Body of pancreas (tissue), 4 donors: ENCODE results near the gene GLYAT. TPM values are rescaled to one million over a fixed set of nuclear protein-coding genes. Genes with fewer than 3 reads are reported as not detected.
A peak's percentile ranks its signal among the peaks of the same experiment; 100 is the strongest.
"Not testable (repeated sequence)": the region's sequence is repeated elsewhere in the genome, so short reads cannot be mapped to it uniquely, and the experiment has no call there.

Experiments used
- ATAC-seq: fragments of 150-250 bp; one replicate; pipeline ENCODE4 v1.9.1; 2016
- DNase-seq, 4 donors: peaks; one replicate each; pipeline ENCODE4 v3.0.0-alpha.2; 2019
- H3K27ac ChIP-seq, 4 donors: fragments of 200-600 bp; sonication (generic); 1 replicate in 3 of 4; 2 replicates in 1 of 4; pipeline versions ENCODE4 v1.5.1 to v1.6.1; 2016 to 2019; ENCODE audit warnings: mild to moderate bottlenecking in 1 of 4, mixed read lengths in 1 of 4, moderate library complexity in 1 of 4
- H3K27me3 ChIP-seq, 2 donors: fragments of 200-600 bp; sonication (generic); one replicate each; pipeline ENCODE4 v1.6.0; 2016; ENCODE audit warnings: mild to moderate bottlenecking in 1 of 2
- H3K36me3 ChIP-seq, 2 donors: fragments of 200-600 bp; sonication (generic); replicated peaks in 1 of 2; 2 replicates each; pipeline ENCODE4 v1.5.1; 2016; ENCODE audit warnings: low read depth in 2 of 2; ENCODE audit not compliant: insufficient read depth in 1 of 2
- H3K4me1 ChIP-seq: fragments of 200-600 bp; sonication (generic); one replicate; pipeline ENCODE4 v1.6.0; 2016
- H3K4me3 ChIP-seq, 2 donors: fragments of 200-600 bp; sonication (generic); 1 replicate in 1 of 2; 2 replicates in 1 of 2; pipeline ENCODE4 v1.5.1; 2016 to 2019
- H3K9me3 ChIP-seq, 3 donors: fragments of 200-600 bp; sonication (generic); 1 replicate in 2 of 3; 2 replicates in 1 of 3; pipeline ENCODE4 v1.5.1; 2016
- CTCF ChIP-seq, 7 experiments: fragments of 450-650 bp in 4 of 7; fragments of 200-600 bp in 3 of 7; sonication (generic) in 3 of 7; IDR thresholded peaks; one replicate each; pipeline ENCODE4 v1.5.1; 2016 to 2019; ENCODE audit warnings: antibody characterized with exemption in 7 of 7
- POLR2A ChIP-seq, 3 donors: fragments of 450-650 bp; IDR thresholded peaks; one replicate each; pipeline ENCODE4 v1.6.1; 2016; ENCODE audit warnings: antibody characterized with exemption in 3 of 3, mild to moderate bottlenecking in 2 of 3
- WGBS, 2 donors: methylation state at CpG; one replicate each; pipeline ENCODE4 v1.1.5; 2017; 5-methylcytosine and 5-hydroxymethylcytosine counted together
- intact Hi-C: fragments of 100-400 bp; cut with DNase I; formaldehyde crosslinking; loops from one replicate; pipeline ENCODE4 v1.15.1; 2023
- total RNA-seq, 2 donors: library from RNA; depleted of rRNA; stranded (reverse); fragments of >200 nt; gene quantifications; one replicate each; pipeline ENCODE4 v1.1.0, GENCODE V29; 2016

GLYAT gene
- total RNA-seq, 2 donors from 2014 or later = 0.99 TPM; not detected in 1

- no peaks in the 10 kb centered on the region for H3K9me3 ChIP-seq
- no peak for TF ChIP-seq CTCF (IDR thresholded peaks at IDR 0.05)
- no peak for TF ChIP-seq POLR2A (IDR thresholded peaks at IDR 0.05)
- no peak overlapping the region for H3K27ac ChIP-seq
- no peaks in the 10 kb centered on the region for H3K36me3 ChIP-seq
- no peaks in the 10 kb centered on the region for H3K4me1 ChIP-seq
- no peaks in the 10 kb centered on the region for H3K27me3 ChIP-seq
- intact Hi-C loops = no loop called here
- ATAC-seq (no peak), DNase-seq (no peak)
- WGBS, 2 donors = 67 to 72% methylated on average over 9 of the region's 9 CpGs
- no peak overlapping the region for H3K4me3 ChIP-seq
These were observed 45.6 kb downstream of the GLYAT start for GRCh38 chr11:58685973-58686722.

- ATAC-seq, H3K27ac ChIP-seq, H3K4me3 ChIP-seq, intact Hi-C loops, H3K36me3 ChIP-seq, H3K4me1 ChIP-seq, H3K27me3 ChIP-seq, DNase-seq, H3K9me3 ChIP-seq: not testable (repeated sequence)
- WGBS, 2 donors = 78 to 81% methylated on average over 3 of the region's 3 CpGs
These were observed 49.1 kb downstream of the GLYAT start for GRCh38 chr11:58682660-58683059.

DNA sequence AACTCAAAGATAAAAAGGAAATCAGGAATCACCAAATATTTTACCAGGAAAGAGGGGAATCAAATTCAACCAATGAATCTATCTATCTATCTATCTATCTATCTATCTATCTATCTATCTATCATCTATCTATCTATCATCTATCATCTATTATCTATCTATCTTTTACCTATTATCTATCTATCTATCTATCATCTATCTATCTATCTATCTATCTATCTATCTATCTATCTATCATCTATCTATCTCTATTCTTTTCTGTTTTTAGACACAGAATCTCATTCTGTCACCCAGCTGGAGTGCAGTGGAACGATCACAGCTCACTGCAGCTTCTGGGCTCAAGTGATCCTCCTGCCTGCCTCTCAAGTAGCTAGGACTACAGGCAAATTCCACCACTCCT, 54.2 kb downstream of the GLYAT start:
- not testable (repeated sequence) for ATAC-seq, H3K27ac ChIP-seq, H3K4me3 ChIP-seq, H3K27me3 ChIP-seq, DNase-seq, H3K9me3 ChIP-seq, H3K36me3 ChIP-seq
- H3K4me1 ChIP-seq = peaks cover 17% of the 10 kb centered on the region
- WGBS, 2 donors = 55 to 91% methylated on average over 1 of the region's 1 CpG
- intact Hi-C loops = loop anchor here (10.0 kb wide), 1 partner anchor 107 kb away; no protein-coding TSS in a partner anchor

DNA sequence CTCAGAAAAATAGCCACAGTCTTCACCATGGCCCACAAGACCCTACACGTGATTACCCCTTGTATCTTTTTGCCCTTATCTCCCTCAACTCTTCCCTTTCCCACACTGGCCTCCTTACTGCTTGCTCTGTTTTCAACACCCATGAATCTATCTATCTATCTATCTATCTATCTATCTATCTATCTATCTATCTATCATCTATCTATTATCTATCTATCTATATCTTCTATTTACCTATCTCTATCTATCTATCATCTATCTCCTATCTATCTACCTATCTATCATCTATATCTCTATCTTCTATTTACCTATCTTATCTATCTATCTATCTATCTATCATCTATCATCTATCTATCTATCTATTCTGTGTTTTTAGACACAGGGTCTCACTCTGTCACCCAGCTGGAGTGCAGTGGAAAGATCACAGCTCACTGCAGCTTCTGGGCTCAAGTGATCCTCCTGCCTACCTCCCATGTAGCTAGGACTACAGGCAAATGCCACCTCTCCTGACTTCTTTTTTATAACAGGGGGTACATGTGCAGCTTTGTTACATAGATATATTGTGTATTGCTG, 55.1 kb downstream of the GLYAT start:
- 44 to 52% methylated on average over 1 of the region's 1 CpG for WGBS, 2 donors
- no peak for TF ChIP-seq POLR2A (IDR thresholded peaks at IDR 0.05)
- TF ChIP-seq CTCF (IDR thresholded peaks at IDR 0.05) = no peak
- H3K27me3 ChIP-seq = no peaks in the 10 kb centered on the region
- peaks cover 24% of the 10 kb centered on the region for H3K4me1 ChIP-seq
- no peaks in the 10 kb centered on the region for H3K9me3 ChIP-seq
- no peak overlapping the region for H3K27ac ChIP-seq
- intact Hi-C loops = loop anchor here (10.0 kb wide), 1 partner anchor 108 kb away; no protein-coding TSS in a partner anchor
- no peak for ATAC-seq
- DNase-seq = no peak
- H3K4me3 ChIP-seq = no peak overlapping the region
- H3K36me3 ChIP-seq = no peaks in the 10 kb centered on the region

DNA sequence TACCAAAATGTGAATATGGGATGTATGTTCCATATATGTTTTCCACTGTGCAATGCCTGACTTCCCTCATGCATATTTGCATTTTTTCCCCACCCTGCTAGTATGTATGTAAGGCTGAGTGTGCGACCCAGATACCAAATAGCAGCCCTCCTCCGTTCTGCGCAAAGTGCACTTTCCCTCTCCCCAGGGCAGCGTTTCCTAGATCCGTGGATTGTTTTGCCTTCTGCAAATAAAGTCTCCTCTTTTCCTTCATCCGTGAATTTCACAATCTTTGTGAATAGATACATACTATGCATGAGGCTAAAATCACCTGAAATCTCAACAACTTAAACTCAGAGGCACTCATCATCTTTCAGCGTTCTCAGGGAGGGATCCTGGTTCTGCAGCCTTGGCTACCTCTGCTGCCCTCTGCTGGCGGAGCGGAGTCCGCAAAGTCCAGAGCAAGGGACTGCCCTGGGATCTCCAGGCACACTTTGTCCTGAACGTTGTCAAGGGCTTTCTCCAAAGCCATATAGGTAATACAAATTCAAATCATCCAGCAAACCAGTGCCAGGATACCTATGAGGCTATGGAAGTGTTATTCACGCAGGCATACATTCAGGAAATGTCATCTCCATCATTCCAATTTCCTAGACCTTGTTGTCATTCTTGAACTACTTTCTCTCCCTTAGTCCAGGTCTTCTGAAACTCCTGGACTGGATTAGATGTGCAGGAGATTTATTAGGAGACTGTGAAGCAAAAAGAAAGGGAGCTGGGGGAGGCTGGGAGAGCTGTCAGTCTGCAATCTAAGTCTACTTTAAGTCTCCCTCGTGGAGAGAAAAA, 56.2 kb downstream of the GLYAT start:
- peak; percentile 90 for ATAC-seq
- intact Hi-C loops = loop anchor here (10.0 kb wide), 1 partner anchor 109 kb away; no protein-coding TSS in a partner anchor

More for the DNA sequence above, 56.2 kb downstream of the GLYAT start:
- WGBS, 2 donors = 34% methylated on average over 13 of the region's 13 CpGs
- peaks cover 27% of the 10 kb centered on the region for H3K4me1 ChIP-seq
- no peaks in the 10 kb centered on the region for H3K9me3 ChIP-seq
- peak overlapping the region in 2 of 4 donors; percentile 19 to 71 for H3K27ac ChIP-seq
- no peaks in the 10 kb centered on the region for H3K36me3 ChIP-seq
- no peaks in the 10 kb centered on the region for H3K27me3 ChIP-seq
- DNase-seq = peak; percentile 86 to 91 (median 87)
- TF ChIP-seq CTCF (IDR thresholded peaks at IDR 0.05) (peak; percentile 83 to 94 (median 87)), POLR2A (IDR thresholded peaks at IDR 0.05) (no peak)
- H3K4me3 ChIP-seq = no peak overlapping the region
